Gastrocnemius medialis (tissue), 4 donors: ENCODE data around the gene RPS6KA2.

Source experiments
- CTCF ChIP-seq, 5 experiments: fragments of 450-650 bp in 3 of 5; fragments of 200-600 bp in 2 of 5; sonication (generic) in 2 of 5; IDR thresholded peaks in 4 of 5; conservative IDR thresholded peaks in 1 of 5; 1 replicate in 4 of 5; 2 replicates in 1 of 5; pipeline ENCODE4 v1.5.1; 2016 to 2019; ENCODE audit warnings: antibody characterized with exemption in 5 of 5, mild to moderate bottlenecking in 3 of 5, moderate library complexity in 3 of 5
- POLR2A ChIP-seq, 2 donors: fragments of 450-650 bp; IDR thresholded peaks; one replicate each; pipeline ENCODE4 v1.6.1; 2017; ENCODE audit warnings: antibody characterized with exemption in 2 of 2, mild to moderate bottlenecking in 2 of 2, moderate library complexity in 2 of 2

GRCh38 chr6:166565084-166565967 is 61.7 kb downstream of the RPS6KA2 start:
- no peak for TF ChIP-seq CTCF (IDR thresholded peaks at IDR 0.05 in 4 of 5, conservative IDR thresholded peaks at IDR 0.05 in 1 of 5)
- TF ChIP-seq POLR2A (IDR thresholded peaks at IDR 0.05), result peak in 1 of 2 donors; percentile 29
